ENCODE data around the gene PODXL.

DNA sequence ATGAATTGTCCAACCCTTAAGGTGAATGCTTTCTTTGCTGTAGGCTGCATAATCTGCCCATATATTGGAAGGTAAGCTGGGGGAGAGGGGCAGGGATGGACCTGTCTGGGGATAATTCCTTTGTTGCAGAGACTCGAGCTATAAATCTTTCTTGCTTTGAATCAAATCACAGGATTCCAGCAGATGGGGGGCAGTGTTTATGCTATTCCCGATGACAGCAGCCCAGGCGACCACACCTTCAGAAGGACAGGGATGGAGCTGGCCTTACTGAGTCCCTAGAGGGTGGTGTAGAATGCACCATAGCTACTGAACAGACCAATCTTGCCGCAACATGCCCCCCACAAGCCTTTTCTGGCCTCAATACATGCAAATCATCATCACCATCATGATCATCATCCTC lies 2.5 kb downstream of the PODXL start:
- TF ChIP-seq CTCF (IDR thresholded peaks at IDR 0.05) (no peak), POLR2AphosphoS5 (IDR thresholded peaks at IDR 0.05) (no peak), EP300 (IDR thresholded peaks at IDR 0.05) (no peak), POLR2A (IDR thresholded peaks at IDR 0.05) (no peak)

All from gastroesophageal sphincter (tissue), 3 donors.